H1 (cell line): Measurements from ENCODE around the gene SERPINA12. TPM values are rescaled to one million over a fixed set of nuclear protein-coding genes. Genes with fewer than 3 reads are reported as not detected.

Experiments used
- CTCF ChIA-PET: fragments of 300-600 bp; sonication (Branson Sonifier 250); formaldehyde crosslinking; loops from one replicate; lab custom pipeline; 2021; ENCODE audit not compliant: partially characterized antibody; lab: Charles Lee
- POLR2A ChIA-PET: fragments of 300-600 bp; sonication (Branson Sonifier 250); formaldehyde crosslinking; loops from one replicate; lab custom pipeline; 2021; ENCODE audit warnings: inconsistent platforms; ENCODE audit not compliant: partially characterized antibody; lab: Charles Lee
- DNase-seq, 2 experiments: peaks; one replicate each; pipeline versions ENCODE4 v3.0.0 to v3.0.0-alpha.2; 2010 to 2022; ENCODE audit warnings: low spot score in 2 of 2, low read depth in 1 of 2, mixed read lengths in 1 of 2
- FAIRE-seq: peaks from 2 replicates; lab custom pipeline; 2011; peaks lifted over from hg19 to GRCh38; lab: Jason Lieb, UNC
- H2AFZ ChIP-seq: 2 replicates; pipeline ENCODE4 v1.8.1; 2012; ENCODE audit warnings: low read length, inconsistent platforms
- H2AK5ac ChIP-seq: 2 replicates; pipeline ENCODE4 v1.6.1; 2013; ENCODE audit warnings: low read depth, low read length
- H2BK120ac ChIP-seq: replicated peaks from 2 replicates; pipeline ENCODE3; 2013; ENCODE audit warnings: low read depth, low read length, inconsistent platforms
- H2BK12ac ChIP-seq: 2 replicates; pipeline ENCODE4 v1.6.1; 2013; ENCODE audit warnings: low read depth, low read length
- H2BK15ac ChIP-seq: 2 replicates; pipeline ENCODE4 v1.6.1; 2013; ENCODE audit warnings: low read length
- H2BK20ac ChIP-seq: 2 replicates; pipeline ENCODE4 v1.6.1; 2013; ENCODE audit warnings: low read length
- H2BK5ac ChIP-seq: 2 replicates; pipeline ENCODE4 v1.6.1; 2013; ENCODE audit warnings: low read depth, low read length
- H3K14ac ChIP-seq: 2 replicates; pipeline ENCODE4 v1.6.1; 2013; ENCODE audit warnings: inconsistent platforms; ENCODE audit not compliant: insufficient read length
- H3K18ac ChIP-seq: 2 replicates; pipeline ENCODE4 v1.6.1; 2013; ENCODE audit warnings: low read length; ENCODE audit errors: extremely low read depth
- H3K23ac ChIP-seq: 2 replicates; pipeline ENCODE4 v1.6.1; 2013; ENCODE audit warnings: inconsistent platforms; ENCODE audit not compliant: insufficient read length
- H3K23me2 ChIP-seq: 2 replicates; pipeline ENCODE4 v1.6.1; 2013; ENCODE audit warnings: low read depth, low read length
- H3K27ac ChIP-seq: 2 replicates; pipeline ENCODE4 v1.6.1; 2011; ENCODE audit warnings: low read depth, low read length, inconsistent platforms
- H3K27me3 ChIP-seq, 4 experiments: replicated peaks in 1 of 4; 1 replicate in 1 of 4; 2 replicates in 3 of 4; pipeline versions ENCODE4 v1.6.1 to v1.8.1; 2011 to 2013; ENCODE audit warnings: low read length in 3 of 4, mild to moderate bottlenecking in 3 of 4, inconsistent platforms in 2 of 4, mixed read lengths in 2 of 4, moderate library complexity in 1 of 4; ENCODE audit not compliant: control insufficient read depth in 3 of 4, insufficient read depth in 3 of 4; ENCODE audit errors: extremely low read depth in 1 of 4
- H3K36me3 ChIP-seq, 4 experiments: 2 replicates each; pipeline versions ENCODE4 v1.6.1 to v1.8.1; 2011 to 2013; ENCODE audit warnings: mild to moderate bottlenecking in 4 of 4, low read length in 3 of 4, moderate library complexity in 2 of 4, control low read depth in 1 of 4, inconsistent platforms in 1 of 4; ENCODE audit not compliant: insufficient read depth in 4 of 4, control insufficient read depth in 2 of 4
- H3K4ac ChIP-seq: replicated peaks from 2 replicates; pipeline ENCODE3; 2013; ENCODE audit warnings: low read length, low read depth, mixed read lengths, inconsistent platforms; ENCODE audit not compliant: insufficient read length
- H3K4me1 ChIP-seq, 4 experiments: replicated peaks in 1 of 4; 1 replicate in 1 of 4; 2 replicates in 3 of 4; pipeline versions ENCODE4 v1.6.1 to v1.8.1; 2011 to 2013; ENCODE audit warnings: low read length in 3 of 4, inconsistent platforms in 2 of 4, mixed read lengths in 1 of 4; ENCODE audit not compliant: insufficient read depth in 4 of 4, control insufficient read depth in 3 of 4
- H3K4me2 ChIP-seq, 2 experiments: 2 replicates each; pipeline versions ENCODE4 v1.6.1 to v1.8.1; 2011 to 2013; ENCODE audit warnings: low read depth in 2 of 2, low read length in 2 of 2, control low read depth in 1 of 2, inconsistent platforms in 1 of 2, mild to moderate bottlenecking in 1 of 2; ENCODE audit not compliant: insufficient read depth in 1 of 2
- H3K4me3 ChIP-seq, 4 experiments: fragments of 200-600, 300-600 bp in 1 of 4; sonication (generic), shearing (Covaris generic), sonication (Bioruptor Twin) in 1 of 4; 2 replicates each; pipeline versions ENCODE4 v1.5.1 to v1.8.1; 2011 to 2016; ENCODE audit warnings: low read length in 4 of 4, low read depth in 3 of 4, control low read depth in 2 of 4, inconsistent platforms in 2 of 4, mild to moderate bottlenecking in 2 of 4, mixed read lengths in 1 of 4, moderate library complexity in 1 of 4; ENCODE audit not compliant: insufficient read depth in 2 of 4; ENCODE audit errors: extremely low read depth in 1 of 4
- H3K56ac ChIP-seq: replicated peaks from 2 replicates; pipeline ENCODE3; 2013; ENCODE audit warnings: low read depth, mild to moderate bottlenecking, mixed read lengths, low read length, inconsistent platforms; ENCODE audit not compliant: insufficient read length
- H3K79me1 ChIP-seq: 2 replicates; pipeline ENCODE4 v1.6.1; 2013; ENCODE audit warnings: low read depth, low read length, control low read depth
- H3K79me2 ChIP-seq, 2 experiments: 2 replicates each; pipeline versions ENCODE4 v1.6.1 to v1.8.1; 2012 to 2013; ENCODE audit warnings: low read length in 2 of 2, mild to moderate bottlenecking in 2 of 2, inconsistent platforms in 1 of 2; ENCODE audit not compliant: insufficient read depth in 2 of 2, control insufficient read depth in 1 of 2
- H3K9ac ChIP-seq, 4 experiments: replicated peaks in 1 of 4; 1 replicate in 1 of 4; 2 replicates in 3 of 4; pipeline versions ENCODE4 v1.6.1 to v1.8.1; 2011 to 2013; ENCODE audit warnings: low read depth in 3 of 4, low read length in 3 of 4, control low read depth in 2 of 4, mild to moderate bottlenecking in 2 of 4, moderate library complexity in 2 of 4, inconsistent platforms in 1 of 4; ENCODE audit errors: extremely low read depth in 1 of 4
- H3K9me3 ChIP-seq, 2 experiments: 2 replicates each; pipeline versions ENCODE4 v1.6.1 to v1.8.1; 2012 to 2013; ENCODE audit warnings: mild to moderate bottlenecking in 2 of 2, moderate library complexity in 2 of 2, control low read depth in 1 of 2, inconsistent platforms in 1 of 2, low read depth in 1 of 2, low read length in 1 of 2, mixed read lengths in 1 of 2; ENCODE audit not compliant: insufficient read depth in 2 of 2
- H4K20me1 ChIP-seq, 2 experiments: replicated peaks in 1 of 2; 2 replicates each; pipeline versions ENCODE3 to v1.8.1; 2011 to 2013; ENCODE audit warnings: inconsistent platforms in 2 of 2, low read length in 2 of 2, mild to moderate bottlenecking in 1 of 2; ENCODE audit not compliant: insufficient read depth in 2 of 2, control insufficient read depth in 1 of 2
- H4K5ac ChIP-seq: 2 replicates; pipeline ENCODE4 v1.6.1; 2013; ENCODE audit warnings: low read length, low read depth, mixed read lengths, inconsistent platforms; ENCODE audit not compliant: insufficient read length
- H4K8ac ChIP-seq: 2 replicates; pipeline ENCODE4 v1.8.0; 2013; ENCODE audit warnings: mild to moderate bottlenecking, moderate library complexity, low read length, inconsistent platforms; ENCODE audit not compliant: insufficient read depth; ENCODE audit errors: extremely low read depth
- H4K91ac ChIP-seq: replicated peaks from 2 replicates; pipeline ENCODE3; 2013; ENCODE audit warnings: low read length, mixed read lengths, inconsistent platforms; ENCODE audit not compliant: insufficient read length
- BRCA1 ChIP-seq: IDR thresholded peaks from 2 replicates; pipeline ENCODE4 v1.6.1; 2012; ENCODE audit warnings: low read depth, low read length, improper control_type of control experiment
- CHD1 ChIP-seq: IDR thresholded peaks from 2 replicates; pipeline ENCODE4 v1.6.1; 2012; ENCODE audit warnings: low read depth, low read length, improper control_type of control experiment
- KDM1A ChIP-seq: fragments of 200-600, 300-600 bp; sonication (generic); IDR thresholded peaks from 2 replicates; pipeline ENCODE4 v1.7.1; 2016; ENCODE audit warnings: mild to moderate bottlenecking, low read length, borderline replicate concordance
- KDM4A ChIP-seq: IDR thresholded peaks from one replicate; pipeline ENCODE4 v1.7.1; 2012; ENCODE audit warnings: low read depth, mild to moderate bottlenecking, moderate library complexity, low read length, inconsistent platforms; ENCODE audit not compliant: severe bottlenecking
- MAX ChIP-seq: IDR thresholded peaks from 2 replicates; pipeline ENCODE4 v1.6.1; 2012; ENCODE audit warnings: inconsistent platforms
- NANOG ChIP-seq: IDR thresholded peaks from 2 replicates; pipeline ENCODE4 v1.6.1; 2011; ENCODE audit warnings: low read length, low read depth, mild to moderate bottlenecking, inconsistent platforms; ENCODE audit not compliant: insufficient read depth, poor library complexity, severe bottlenecking
- RNF2 ChIP-seq: fragments of 200-900, 300-1000 bp; sonication (generic); IDR thresholded peaks from 2 replicates; pipeline ENCODE4 v1.7.1; 2016; ENCODE audit warnings: borderline replicate concordance, low read depth, mild to moderate bottlenecking, antibody characterized with exemption, low read length; ENCODE audit not compliant: poor library complexity, severe bottlenecking; ENCODE audit errors: missing control alignments
- RXRA ChIP-seq: IDR thresholded peaks from 2 replicates; pipeline ENCODE4 v1.6.1; 2011; ENCODE audit warnings: low read depth, mild to moderate bottlenecking, low read length, moderate library complexity; ENCODE audit not compliant: insufficient read depth
- SP2 ChIP-seq: IDR thresholded peaks from 2 replicates; pipeline ENCODE4 v1.6.1; 2012; ENCODE audit warnings: mild to moderate bottlenecking, low read length, inconsistent platforms
- TEAD4 ChIP-seq: IDR thresholded peaks from 2 replicates; pipeline ENCODE4 v1.6.1; 2012; ENCODE audit warnings: low read depth, low read length, inconsistent platforms, mixed read lengths
- WGBS, 2 experiments: shearing (Covaris generic) in 1 of 2; methylation state at CpG; one replicate each; pipeline versions ENCODE4 v1.1.6 to v1.1.7; 2013 to 2015; ENCODE audit warnings: low lambda C conversion rate in 2 of 2, mixed read lengths in 2 of 2, inconsistent platforms in 1 of 2, low coverage in 1 of 2, missing lambda C conversion rate in 1 of 2; ENCODE audit not compliant: insufficient replicate concordance in 2 of 2, insufficient coverage in 1 of 2, insufficient read length in 1 of 2; ENCODE audit errors: extremely low coverage in 1 of 2, missing lambda C conversion rate in 1 of 2; 5-methylcytosine and 5-hydroxymethylcytosine counted together
- polyA plus RNA-seq, 7 experiments: library from polyadenylated mRNA; depleted of rRNA in 3 of 7; stranded (reverse) in 5 of 7; unstranded in 2 of 7; fragments of >200 nt in 5 of 7; fragments of 200-250 nt in 2 of 7; gene quantifications; 1 replicate in 5 of 7; 2 replicates in 1 of 7; 4 replicates in 1 of 7; pipeline versions ENCODE4 v1.2.1 to v1.2.3, GENCODE V29; 2011 to 2013; ENCODE audit warnings: missing spikeins in 2 of 7, mixed read lengths in 2 of 7
- total RNA-seq: library from RNA; stranded (reverse); fragmentation: NEBNext Ultra II Directional; extraction: Animal tissue kit (Norgen Biotek cat#: 25700); gene quantifications from 2 replicates; pipeline ENCODE4 v1.2.1, GENCODE V29; 2021

Gene SERPINA12
- total and polyA plus RNA-seq, 2 of the 8 experiments (the other 6 are each of a cell fraction or from before 2014, with no cell fraction given) = not detected

- WGBS, 2 experiments = 92% methylated on average over 9 of the region's 9 CpGs; no CpG with 5 or more reads in 1 of the 2 experiments
- CTCF ChIA-PET = interaction anchor here (1.0 kb wide), 1 partner anchor 34 kb away, joined by 5 read pairs; no protein-coding TSS in a partner anchor
- FAIRE-seq = no peak
- no peak for TF ChIP-seq MAX
- TF ChIP-seq KDM1A = no peak
- no peak for TF ChIP-seq TEAD4
- TF ChIP-seq KDM4A = no peak
- TF ChIP-seq BRCA1 = no peak
- no peak for TF ChIP-seq NANOG
- TF ChIP-seq RNF2 = no peak
- TF ChIP-seq RXRA = no peak
- no peak for TF ChIP-seq CHD1
- no peak for TF ChIP-seq SP2
Observed at GRCh38 chr14:94515426-94515825, 6.2 kb upstream of the SERPINA12 start.

More at GRCh38 chr14:94515426-94515825, 6.2 kb upstream of the SERPINA12 start:
- no peak for DNase-seq
- Histone ChIP-seq H2BK15ac (no peak overlapping the region), H2AK5ac (no peak overlapping the region), H3K27ac (no peak overlapping the region), H2BK20ac (no peak overlapping the region), H3K27me3 (no peaks in the 10 kb centered on the region), H3K4me3 (no peak overlapping the region), H3K4me1 (peaks cover 0 to 12% (median 3%) of the 10 kb centered on the region in 4 experiments; a peak in 4 of 7 replicates), H3K56ac (no peak overlapping the region), H4K91ac (no peak overlapping the region), H3K23ac (no peak overlapping the region), H3K36me3 (no peaks in the 10 kb centered on the region), H2BK12ac (0 out of 2 replicates have a peak overlapping the region, but pooled peaks have one; percentile 39), H3K4ac (no peak overlapping the region), H2AFZ (no peak overlapping the region), H3K4me2 (no peak overlapping the region), H2BK120ac (no peak overlapping the region), H3K79me1 (no peaks in the 10 kb centered on the region), H3K23me2 (peaks cover 14% of the 10 kb centered on the region; the same call in 1 of the 2 replicates), H4K8ac (no peak overlapping the region), H2BK5ac (no peak overlapping the region), H3K79me2 (no peaks in the 10 kb centered on the region), H4K20me1 (peaks cover 0 to 5% of the 10 kb centered on the region in 2 experiments), H3K9me3 (peaks cover 0 to 3% of the 10 kb centered on the region in 2 experiments; a peak in 1 of 4 replicates), H3K18ac (no peak overlapping the region), H3K14ac (no peak overlapping the region), H4K5ac (no peak overlapping the region), H3K9ac (no peak overlapping the region)
- POLR2A ChIA-PET = no interaction called here
